Adrenal gland (tissue), 5 donors: ENCODE data around the gene CTSH.

Source experiments
- CTCF ChIP-seq, 6 experiments: fragments of 450-650 bp in 4 of 6; fragments of 200-600 bp in 2 of 6; sonication (generic) in 1 of 6; IDR thresholded peaks; 1 replicate in 5 of 6; 2 replicates in 1 of 6; pipeline versions ENCODE4 v1.5.1 to v1.8.0; 2016 to 2021; ENCODE audit warnings: antibody characterized with exemption in 6 of 6, mild to moderate bottlenecking in 2 of 6, moderate library complexity in 1 of 6
- POLR2A ChIP-seq, 2 donors: fragments of 450-650 bp; IDR thresholded peaks; one replicate each; pipeline ENCODE4 v1.6.1; 2017; ENCODE audit warnings: antibody characterized with exemption in 2 of 2, mild to moderate bottlenecking in 2 of 2, moderate library complexity in 1 of 2
- donor health status: DM: no; HTN: no; CAD: no.

DNA sequence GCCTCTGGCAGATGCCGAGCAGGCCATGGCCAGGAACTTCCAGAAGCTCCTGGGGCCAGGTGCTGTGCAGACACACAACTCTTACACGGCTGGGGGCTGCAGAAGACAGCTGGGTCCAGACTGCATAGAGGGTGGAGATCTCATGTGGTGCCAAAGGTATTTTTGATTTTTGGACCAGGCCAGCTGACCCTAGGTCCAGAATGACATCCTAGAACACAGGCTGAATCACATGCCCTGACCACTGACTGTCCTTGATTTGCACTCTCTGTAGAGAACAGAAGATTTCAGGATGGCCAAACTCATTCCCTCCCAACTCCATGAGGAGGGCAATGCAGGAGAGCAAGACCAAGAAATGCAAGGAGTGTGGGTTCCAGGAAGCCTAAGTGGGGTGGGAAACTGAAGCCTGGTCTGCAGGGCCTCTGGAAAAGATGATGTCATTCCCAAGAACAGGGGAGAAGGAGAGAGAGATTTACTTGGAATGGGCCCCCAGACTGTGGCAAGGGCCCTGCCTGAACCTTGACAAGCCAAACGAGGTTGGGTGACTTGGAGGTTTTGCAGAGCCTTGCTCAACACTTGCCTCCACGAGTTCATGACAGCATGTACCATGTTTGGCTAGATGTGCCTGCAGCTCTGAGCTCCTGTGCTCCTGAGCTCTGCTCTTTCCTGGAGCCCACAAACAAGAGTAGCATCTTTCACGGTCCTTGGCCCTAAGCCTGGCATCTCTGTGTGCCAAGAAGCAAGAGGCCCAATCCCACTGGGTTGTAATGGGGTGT, 38.5 kb upstream of the CTSH start:
- no peak for TF ChIP-seq POLR2A (IDR thresholded peaks at IDR 0.05)
- no peak for TF ChIP-seq CTCF (IDR thresholded peaks at IDR 0.05)
